GM21515 (cell line): ENCODE measurements around the gene RETREG1.
"Not testable (repeated sequence)": the region's sequence is repeated elsewhere in the genome, so short reads cannot be mapped to it uniquely, and the experiment has no call there.

Experiments
- ATAC-seq: cut with Tn5 transposase; IDR thresholded peaks from one replicate; pipeline ENCODE4 v1.9.1; 2021; ENCODE audit not compliant: unreplicated experiment

RETREG1 gene

DNA sequence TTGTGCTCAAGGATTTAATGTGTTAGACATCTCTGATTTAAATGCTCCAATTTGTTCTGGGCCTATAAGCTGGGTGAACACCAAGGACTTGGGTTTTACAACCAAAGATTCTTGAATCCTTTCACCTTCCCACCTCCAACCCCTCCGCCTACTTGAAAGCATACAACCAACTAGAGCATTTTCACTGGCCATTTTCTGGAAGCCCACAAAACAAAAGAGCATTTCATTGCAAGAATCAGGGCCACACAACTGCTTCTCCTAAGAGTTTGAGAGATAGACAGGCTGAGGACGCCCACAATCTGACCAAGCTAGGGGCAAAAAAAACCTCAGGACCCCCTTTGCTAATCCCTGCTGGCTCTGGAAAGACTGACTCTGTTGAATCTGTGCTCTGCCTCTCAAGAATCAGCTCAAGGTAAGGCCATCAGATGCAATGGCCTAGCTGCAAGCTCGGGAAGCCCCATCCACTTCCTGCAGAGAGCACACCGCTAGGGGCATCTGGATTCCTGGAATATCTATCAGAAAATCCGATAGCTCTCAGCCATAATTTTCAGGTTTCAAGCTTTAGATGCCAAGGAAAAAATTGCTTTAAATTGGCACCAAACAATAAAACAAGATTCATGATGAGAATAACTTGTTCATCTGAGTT is 57.7 kb downstream of the RETREG1 start:
- no peak for ATAC-seq

DNA sequence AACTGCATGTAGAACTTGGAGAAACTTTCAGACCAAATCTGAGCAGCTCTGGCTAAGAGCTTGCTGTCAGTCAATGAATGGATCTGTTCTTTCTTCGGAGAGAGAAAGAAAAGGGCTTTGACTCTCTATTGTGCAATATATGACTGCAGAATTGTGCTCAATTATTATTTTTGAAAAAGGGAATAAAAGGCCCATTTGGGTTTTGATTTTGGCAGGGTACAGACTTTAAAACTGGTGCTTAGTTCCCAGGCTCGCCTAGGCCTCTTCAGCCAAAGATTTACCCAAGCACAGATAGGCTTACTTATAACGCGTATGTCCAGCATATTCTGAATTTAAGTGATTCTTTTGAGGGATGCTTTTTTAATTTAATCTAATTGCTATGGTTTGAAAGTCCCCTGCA is 59.3 kb downstream of the RETREG1 start:
- ATAC-seq = no peak

DNA sequence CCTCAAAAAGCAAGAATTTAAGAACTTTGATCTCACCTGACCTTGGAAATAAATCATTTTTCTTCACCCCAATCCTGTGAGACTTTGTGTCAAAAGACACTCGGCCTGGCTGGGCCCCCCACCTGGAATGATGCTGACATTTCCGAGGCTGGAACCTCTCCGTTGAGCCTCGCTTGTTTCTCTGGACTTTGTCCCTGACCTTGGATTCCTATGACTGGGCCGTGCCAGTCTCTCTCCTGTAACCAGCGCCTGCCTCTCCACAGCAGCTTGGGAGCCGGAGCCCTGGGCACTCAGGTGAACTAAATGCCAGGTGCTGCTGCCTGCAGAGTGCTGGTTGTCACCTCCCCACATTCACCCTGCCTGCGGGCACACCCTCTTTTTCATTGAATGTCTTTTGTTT is 62.7 kb downstream of the RETREG1 start:
- no peak for ATAC-seq

DNA sequence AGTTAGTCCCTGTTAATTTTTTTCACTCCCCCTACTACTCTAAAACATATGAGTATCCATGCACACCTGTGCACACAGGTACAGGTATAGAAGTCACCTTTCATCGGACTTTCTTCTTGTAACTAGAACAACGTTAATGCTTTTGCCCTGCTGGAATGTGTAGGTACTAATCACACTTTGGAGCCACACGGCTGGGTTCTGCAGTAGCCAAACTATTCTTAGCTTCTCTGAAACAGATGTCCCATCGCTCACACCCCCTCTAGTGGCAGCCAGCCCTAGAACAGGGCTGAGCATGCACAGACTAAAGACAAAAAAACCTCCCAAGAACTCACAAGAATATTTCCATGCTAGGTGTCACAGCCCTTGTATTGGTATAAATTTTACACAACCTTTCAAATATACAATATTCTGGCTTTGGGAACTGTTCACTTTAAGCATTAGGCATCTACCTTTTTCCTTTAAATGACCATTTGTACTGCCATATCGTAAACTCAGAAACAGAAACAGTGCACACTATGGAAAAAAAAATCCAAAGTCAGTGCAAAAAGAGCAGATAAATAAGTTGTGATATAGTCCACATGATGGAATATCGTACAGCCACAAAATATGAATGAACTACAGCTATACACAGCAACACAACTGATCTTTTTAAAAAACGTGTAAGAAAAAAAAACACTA is 64.0 kb downstream of the RETREG1 start:
- ATAC-seq = peak; percentile 86

DNA sequence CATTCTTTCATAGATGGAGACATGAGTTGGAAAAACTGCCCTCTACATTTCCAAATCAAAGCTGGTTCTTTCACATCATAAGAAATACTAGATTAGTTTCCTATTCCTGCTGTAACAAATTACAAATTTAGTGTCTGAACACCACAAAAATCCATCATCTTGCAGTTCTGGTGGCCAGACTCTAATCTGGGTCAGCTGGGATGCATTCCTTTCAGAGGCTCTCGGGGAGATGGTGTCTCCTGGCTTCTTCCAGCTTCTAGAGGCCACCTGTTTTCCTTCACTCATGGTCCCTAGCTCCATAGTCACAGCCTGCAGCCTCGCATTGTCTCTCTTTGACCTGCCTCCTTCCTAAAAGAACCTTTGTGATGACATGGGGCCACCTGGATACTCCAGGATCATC is 65.2 kb downstream of the RETREG1 start:
- ATAC-seq = no peak

DNA sequence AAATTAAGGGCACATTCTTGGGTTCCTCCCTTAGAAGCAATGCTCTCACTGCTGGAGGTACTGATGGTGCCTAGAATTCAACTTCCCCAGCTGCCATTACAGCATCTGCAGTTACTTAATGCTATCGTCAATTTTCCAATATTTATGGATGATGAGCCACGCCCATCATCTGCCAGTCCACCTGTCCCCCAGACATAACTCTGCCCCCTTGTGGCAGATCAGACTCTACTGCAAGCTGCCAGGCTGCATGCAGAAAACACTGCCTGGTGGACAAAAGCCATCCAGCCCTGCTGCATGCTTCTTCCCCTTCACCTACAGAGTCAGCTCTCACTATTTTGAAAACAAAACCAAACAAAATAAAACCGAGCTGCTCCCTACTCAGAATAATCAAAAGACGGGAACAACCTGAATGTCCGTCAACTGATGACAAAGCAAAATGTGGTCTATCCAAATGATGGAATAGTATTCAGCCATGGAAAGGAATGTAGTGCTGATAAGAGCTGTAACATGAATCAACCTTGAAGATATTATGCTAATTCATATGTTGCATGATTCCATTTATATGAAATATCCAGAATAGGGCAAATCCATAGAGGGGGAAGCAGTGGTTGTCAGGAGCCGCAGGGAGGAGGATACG is 66.4 kb downstream of the RETREG1 start:
- peak; percentile 77 for ATAC-seq

DNA sequence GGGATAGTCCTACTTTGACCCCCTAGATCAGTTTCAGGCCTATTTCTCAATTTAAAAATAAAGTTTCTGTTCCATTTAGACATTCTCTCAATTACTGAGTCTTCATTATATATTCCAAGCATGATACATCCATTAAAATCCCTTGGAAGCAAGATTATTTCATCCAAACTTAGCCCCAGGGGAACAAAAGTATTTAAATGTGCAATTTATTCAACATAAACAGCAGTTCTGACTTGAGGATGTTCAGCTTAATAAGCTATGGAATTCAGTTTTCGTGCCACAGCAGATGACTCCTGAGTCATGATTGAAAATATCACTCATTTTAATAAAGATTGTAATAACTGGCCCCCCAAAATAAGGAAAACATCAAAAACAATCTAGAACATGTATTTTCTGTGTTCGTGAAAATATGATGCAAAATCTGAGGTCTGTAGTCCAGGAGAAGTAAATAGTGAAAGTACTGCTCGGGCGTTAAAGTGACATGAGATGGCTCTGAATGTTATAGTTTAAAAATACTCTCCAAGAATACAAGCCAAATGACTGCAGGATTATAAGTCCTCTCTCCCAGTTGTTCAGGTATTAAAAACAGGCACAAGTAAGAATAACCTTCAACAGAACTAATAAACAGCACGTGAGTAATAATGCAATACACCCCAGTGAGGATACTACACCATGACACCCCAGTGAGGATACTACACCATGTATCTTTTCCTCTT is 67.1 kb downstream of the RETREG1 start:
- no peak for ATAC-seq

DNA sequence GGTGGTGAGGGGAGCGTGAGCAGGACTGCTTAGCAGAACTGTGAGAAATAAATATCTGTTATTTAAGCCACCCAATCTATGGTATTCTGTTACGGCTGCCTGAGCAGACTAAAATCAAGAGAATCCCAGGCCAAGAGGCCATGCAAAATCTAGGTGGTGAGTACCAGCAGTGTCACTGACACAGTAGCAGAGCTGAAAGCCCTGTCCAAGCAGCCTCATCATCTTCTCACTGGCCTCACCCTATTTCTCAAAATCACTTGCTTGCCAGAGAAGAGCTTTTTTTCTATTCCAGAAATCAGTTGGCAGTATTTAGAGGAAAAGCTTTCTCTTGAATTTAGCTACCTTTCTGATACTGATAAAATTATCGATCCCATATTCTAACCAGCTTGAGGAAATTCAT is 68.0 kb downstream of the RETREG1 start:
- ATAC-seq = no peak

DNA sequence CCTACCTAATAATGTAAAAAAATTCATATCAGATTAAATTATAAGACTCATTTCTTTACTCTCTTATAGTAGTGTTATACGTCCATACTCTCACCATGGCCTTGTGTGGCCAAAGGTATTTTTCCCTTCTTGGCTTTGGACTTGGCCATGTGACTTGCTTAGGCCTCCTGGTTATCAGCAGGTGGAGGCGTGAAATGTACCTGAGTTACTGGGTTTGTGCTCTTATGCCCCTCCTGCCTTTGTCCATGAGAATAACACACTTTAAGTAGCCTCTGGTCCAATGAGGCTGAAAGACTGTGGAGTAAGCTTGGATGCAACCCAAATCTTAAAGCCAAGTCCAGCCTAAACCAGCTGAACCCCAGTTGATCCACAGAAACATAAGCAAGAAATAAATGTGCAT is 68.7 kb downstream of the RETREG1 start:
- no peak for ATAC-seq

DNA sequence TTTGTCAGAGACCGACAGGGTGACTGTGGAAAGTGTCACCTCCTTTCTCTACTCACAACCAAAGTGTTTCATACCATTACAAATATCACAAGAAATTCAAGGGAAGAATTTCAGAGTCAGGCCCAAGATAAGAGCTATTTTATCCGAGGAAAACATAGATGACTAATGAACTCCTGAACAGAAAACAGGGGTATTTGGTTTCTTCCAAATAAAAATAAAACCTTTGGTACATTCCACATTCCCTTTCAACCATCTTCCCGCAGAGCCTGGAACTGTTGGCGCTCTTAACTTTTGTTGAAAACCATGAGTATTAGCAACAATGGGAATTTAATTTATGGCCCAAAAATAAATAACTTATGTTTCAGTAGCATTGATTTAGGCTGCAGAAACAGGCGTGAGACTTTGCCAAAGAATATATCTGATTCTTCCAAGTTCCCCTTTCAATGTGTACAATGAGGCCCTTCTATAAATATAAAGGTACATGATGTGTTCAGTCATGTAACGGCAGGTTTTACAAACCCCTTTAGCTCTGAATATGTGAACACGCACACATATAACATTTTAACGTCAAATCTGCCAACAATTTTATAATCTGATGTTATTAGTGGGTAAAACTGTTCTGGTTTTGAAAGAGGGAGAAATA is 69.5 kb downstream of the RETREG1 start:
- no peak for ATAC-seq

DNA sequence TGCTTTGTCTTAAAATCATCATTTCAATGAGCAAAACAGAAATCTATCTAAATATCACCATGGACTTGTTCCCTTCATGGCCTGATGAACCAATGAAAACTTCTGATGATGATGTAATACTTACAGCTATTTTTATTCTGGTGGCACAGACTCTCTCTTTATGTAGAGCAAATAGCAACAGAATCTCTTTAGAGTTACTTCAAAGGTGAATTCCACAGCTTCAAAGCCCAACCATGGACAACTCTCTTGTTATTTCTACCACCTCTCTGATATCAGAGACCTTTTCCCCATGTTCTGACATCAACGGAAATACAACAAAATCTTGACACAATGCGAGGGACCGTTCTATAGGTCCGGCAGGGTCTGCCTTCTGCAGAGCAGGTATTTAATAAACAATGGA is 70.1 kb downstream of the RETREG1 start:
- ATAC-seq = no peak

DNA sequence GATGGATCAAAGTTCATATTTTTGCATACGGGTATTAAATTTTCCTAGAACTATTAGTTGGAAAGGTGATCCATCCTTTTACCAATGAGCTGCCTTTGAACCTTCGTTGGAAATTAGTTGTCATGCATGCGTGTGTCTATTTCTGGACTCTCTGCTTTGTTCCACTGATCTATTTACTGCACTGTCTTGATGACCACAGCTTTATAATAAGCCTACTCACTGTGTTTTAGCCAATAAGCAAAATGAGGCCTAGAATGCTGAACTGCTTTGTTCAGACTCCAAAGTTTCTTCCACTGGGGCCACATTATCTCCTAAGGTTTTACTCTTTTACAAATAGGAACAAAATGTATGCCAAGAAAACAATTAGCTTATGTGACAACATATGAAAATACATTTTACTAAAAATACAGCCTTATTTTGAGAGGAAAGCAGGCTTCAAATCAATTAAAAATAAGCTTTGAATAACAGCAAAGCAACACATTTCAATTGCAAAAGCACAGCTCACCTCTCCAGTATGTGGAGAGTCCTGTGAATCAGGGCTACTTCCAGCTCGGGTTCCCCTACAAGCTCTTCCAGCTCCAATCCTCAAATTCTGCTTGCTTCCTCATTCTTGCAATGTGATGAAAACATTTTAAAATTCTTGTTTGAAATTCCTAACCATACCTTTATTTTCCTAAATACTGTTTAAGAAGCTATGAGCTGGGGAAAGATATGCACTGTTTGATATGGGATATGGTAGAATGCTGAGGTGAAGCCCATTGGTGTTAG is 72.0 kb downstream of the RETREG1 start:
- ATAC-seq = no peak

DNA sequence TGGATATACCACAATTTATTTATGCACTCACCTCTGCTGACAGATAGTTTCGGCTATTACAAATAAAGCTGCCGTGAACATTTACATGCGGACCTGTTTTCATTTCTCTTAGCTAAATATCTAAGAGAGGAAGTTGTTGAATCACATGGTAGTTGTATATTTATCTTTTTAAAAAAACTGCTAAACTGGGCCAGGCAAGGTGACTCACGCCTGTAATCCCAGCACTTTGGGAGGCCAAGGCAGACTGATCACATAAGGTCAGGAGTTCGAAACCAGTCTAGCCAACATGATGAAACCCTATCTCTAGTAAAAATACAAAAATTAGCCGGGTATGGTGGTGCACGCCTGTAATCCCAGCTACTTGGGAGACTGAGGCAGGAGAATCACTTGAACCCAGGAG is 73.6 kb downstream of the RETREG1 start:
- ATAC-seq = not testable (repeated sequence)

DNA sequence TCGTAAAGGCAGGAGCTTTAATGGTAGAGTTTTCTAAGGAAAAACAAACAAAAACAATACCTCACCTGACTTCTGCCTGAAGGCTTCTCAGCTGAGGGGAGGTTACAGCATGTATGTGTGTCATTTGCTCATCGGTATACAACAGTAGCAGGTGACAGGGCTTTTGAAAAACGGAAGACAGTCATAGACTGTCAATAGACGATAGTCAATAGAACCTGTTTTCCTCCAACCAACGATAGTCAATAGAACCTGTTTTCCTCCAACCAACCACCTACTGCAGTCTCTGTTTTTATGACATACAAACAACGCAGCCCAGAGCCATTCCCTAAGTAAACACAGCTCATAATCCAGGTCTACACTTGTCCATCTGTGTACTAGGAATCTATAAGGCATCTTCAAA is 74.6 kb downstream of the RETREG1 start:
- ATAC-seq = no peak

DNA sequence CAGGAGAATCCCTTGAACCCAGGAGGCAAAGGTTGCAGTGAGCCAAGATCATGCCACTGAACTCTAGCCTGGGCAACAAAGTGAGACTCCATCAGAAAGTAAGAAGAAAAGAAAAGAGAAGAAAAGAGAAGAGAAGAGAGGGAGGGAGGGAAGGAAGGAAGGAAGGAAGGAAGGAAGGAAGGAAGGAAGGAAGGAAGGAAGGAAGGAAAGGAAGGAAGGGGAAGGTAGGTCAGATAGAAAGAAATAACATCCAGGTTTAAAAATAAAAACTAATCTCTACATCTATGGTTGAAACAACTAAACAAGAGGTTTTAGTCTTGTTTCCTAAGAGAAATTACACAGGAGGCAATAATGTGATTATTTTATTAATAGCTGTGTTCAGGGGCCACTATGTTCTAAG is 75.2 kb downstream of the RETREG1 start:
- not testable (repeated sequence) for ATAC-seq

DNA sequence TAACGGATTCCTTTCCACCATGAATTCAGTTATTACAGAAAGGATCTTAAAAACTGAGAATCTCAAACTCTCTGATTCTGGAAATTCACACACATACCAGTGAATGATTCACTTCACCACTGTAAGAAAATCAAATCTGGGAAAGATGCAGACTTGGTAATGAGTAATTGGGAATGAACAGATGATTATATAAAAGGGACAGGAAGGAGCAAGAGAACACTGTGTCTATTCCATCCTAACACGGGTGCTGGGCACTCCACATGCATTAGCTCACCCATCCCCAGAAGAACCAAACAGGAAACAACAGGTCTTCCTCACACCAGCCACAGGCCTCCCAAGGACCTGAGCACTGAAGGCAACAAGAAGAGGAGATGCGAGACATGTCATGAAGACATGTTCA is 76.4 kb downstream of the RETREG1 start:
- ATAC-seq = no peak

DNA sequence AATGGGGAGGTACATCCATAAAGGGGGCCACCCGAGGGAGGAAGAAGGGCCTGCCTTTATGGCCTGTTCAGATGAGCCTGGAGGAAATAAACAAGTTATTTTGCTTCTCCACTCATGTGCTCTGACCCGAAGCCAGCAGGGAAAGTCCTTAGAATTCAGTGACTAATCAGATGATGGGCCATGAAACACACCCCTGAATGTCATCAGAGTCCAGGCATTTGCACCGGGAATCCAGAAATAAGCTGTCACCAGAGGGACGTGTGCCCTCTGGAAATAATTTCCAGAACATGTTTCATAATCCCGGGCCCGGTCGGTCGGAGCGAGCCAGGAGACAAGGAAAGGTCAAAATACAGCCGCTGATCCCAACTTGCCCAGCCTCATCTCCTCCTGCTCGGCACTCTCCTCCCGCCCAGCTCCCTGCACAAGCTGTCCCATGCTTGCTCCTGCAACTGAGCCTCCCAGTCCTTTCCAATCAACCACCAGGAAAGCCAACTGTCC is 77.6 kb downstream of the RETREG1 start:
- no peak for ATAC-seq

DNA sequence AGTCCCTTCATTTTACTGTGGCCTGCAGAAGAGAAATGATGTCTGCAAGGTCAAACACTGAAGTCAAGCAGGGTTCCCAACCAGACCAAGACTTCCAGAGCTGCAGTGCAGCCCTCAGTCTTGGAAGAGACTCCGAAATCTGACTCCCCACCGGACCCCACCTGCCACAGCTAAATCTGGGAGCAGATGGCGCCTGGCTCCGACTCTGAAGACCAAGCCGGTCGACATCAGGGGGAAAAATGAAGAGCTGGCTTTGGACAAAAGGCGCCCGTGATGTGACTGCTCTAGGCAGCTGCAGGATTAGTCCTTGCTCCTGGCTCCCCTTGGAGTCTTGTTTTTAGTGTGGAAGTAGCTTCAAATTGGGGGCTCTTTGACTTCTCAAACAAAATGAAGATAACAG is 78.8 kb downstream of the RETREG1 start:
- no peak for ATAC-seq

DNA sequence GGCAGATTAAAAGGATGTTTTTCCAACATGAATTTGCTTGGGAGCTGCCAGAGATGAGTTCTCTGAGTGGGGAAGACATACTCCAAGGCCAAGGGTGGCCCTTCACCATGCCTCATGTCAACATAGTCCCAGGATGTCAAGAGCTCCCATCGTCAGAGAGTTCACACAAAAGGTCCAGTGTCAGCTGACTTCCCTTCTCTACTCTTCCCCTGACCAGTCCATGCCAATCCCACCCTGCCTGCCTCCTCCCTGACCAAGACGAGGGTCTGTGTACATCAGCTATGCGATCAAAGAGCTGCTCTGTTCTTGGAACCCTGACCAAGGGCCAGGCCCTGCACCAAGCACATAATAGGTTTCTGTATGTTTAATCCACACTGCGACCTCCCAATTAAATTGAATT is 80.0 kb downstream of the RETREG1 start:
- no peak for ATAC-seq

DNA sequence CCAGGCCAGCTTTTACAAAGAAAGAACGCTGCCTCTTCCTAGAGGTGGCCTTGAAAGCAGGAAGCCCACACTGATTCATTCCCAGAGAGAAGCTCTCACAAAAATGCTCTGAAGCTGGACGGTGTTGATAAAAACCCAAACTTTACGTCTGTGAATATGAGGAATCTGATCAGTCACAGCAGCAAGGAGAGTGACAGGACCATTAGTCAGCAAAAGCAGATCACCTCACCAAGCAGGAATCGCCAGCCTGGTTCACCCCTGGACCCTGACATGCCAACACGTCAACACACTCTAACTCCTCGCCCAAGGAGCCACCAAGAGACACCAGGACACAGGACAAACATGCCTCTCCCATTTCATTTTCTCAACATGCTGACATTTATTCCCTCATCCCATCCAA is 80.6 kb downstream of the RETREG1 start:
- ATAC-seq = no peak
